ENCODE measurements around the gene PEX3.

GRCh38 chr6:143449082-143449713, 1.4 kb upstream of the PEX3 start:
- TF ChIP-seq EZH2 (IDR thresholded peaks at IDR 0.05; ENCODE audit: low read length, missing control alignments) = no peak
- TF ChIP-seq CTCF (conservative IDR thresholded peaks at IDR 0.05 in 1 of 2, IDR thresholded peaks at IDR 0.05 in 1 of 2; ENCODE audit: low read depth in 1 of 2, low read length in 2 of 2) = no peak

Data from fibroblast of lung (primary cell).